Measurements from ENCODE around the gene AFTPH.

DNA sequence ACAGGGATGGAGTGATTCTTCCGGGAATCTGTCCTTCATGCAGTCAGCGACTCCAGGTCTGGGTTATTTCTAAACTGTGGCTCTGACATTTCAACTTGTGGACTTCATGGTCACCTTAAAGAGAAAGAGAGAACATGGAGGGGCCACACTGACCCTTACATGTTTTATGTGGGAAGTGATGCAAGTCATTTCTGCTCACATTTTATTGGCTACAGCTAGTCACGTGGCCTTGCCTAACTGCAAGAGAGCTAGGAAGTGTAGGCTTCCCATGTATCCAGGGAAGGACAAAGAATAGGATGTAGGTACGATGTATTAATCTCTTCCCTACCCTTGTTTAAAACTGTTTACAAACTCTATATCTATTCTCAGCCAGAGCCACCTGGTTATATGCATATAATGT is 30.3 kb upstream of the AFTPH start:
- TF ChIP-seq, protein P1, sequence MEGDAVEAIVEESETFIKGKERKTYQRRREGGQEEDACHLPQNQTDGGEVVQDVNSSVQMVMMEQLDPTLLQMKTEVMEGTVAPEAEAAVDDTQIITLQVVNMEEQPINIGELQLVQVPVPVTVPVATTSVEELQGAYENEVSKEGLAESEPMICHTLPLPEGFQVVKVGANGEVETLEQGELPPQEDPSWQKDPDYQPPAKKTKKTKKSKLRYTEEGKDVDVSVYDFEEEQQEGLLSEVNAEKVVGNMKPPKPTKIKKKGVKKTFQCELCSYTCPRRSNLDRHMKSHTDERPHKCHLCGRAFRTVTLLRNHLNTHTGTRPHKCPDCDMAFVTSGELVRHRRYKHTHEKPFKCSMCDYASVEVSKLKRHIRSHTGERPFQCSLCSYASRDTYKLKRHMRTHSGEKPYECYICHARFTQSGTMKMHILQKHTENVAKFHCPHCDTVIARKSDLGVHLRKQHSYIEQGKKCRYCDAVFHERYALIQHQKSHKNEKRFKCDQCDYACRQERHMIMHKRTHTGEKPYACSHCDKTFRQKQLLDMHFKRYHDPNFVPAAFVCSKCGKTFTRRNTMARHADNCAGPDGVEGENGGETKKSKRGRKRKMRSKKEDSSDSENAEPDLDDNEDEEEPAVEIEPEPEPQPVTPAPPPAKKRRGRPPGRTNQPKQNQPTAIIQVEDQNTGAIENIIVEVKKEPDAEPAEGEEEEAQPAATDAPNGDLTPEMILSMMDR (conservative IDR thresholded peaks at IDR 0.05): no peak
- TF ChIP-seq ZFX (IDR thresholded peaks at IDR 0.05): no peak

Data from C4-2B (cell line).